DMS53 (cell line): ENCODE measurements around the gene PDGFB.

ENCODE experiments used
- DNase-seq: peaks from one replicate; lab custom pipeline; 2025; lab: John Stamatoyannopoulos, UW

Gene PDGFB

GRCh38 chr22:39253435-39254070 lies 8.8 kb upstream of the PDGFB start:
- DNase-seq, result peak; percentile 89

- DNase-seq, result peak; percentile 60
These were observed 8.0 kb upstream of the PDGFB start for GRCh38 chr22:39252461-39253434.

- peak; percentile 81 for DNase-seq
These were observed 7.1 kb upstream of the PDGFB start for GRCh38 chr22:39251762-39252460.

- no peak for DNase-seq
These were observed 6.1 kb upstream of the PDGFB start for GRCh38 chr22:39250838-39251237.

- DNase-seq, result no peak
These were observed 5.3 kb upstream of the PDGFB start for GRCh38 chr22:39250131-39250530.

- no peak for DNase-seq
These were observed 4.4 kb upstream of the PDGFB start for GRCh38 chr22:39249086-39249704.

GRCh38 chr22:39248254-39248653 lies 3.5 kb upstream of the PDGFB start:
- DNase-seq, result no peak

GRCh38 chr22:39247361-39247760 lies 2.6 kb upstream of the PDGFB start:
- no peak for DNase-seq

GRCh38 chr22:39246690-39247332 lies 2.0 kb upstream of the PDGFB start:
- DNase-seq, result no peak

GRCh38 chr22:39246217-39246616 lies 1.4 kb upstream of the PDGFB start:
- DNase-seq, result no peak

GRCh38 chr22:39245130-39246039 lies 603 bp upstream of the PDGFB start:
- peak; percentile 37 for DNase-seq

GRCh38 chr22:39244136-39244495 lies 666 bp downstream of the PDGFB start:
- peak; percentile 68 for DNase-seq

- DNase-seq, result peak; percentile 81
These were observed 1.2 kb downstream of the PDGFB start for GRCh38 chr22:39243439-39244135.

GRCh38 chr22:39242595-39243438 lies 2.0 kb downstream of the PDGFB start:
- peak; percentile 91 for DNase-seq

GRCh38 chr22:39241794-39242594 lies 2.8 kb downstream of the PDGFB start:
- peak; percentile 64 for DNase-seq

- peak; percentile 94 for DNase-seq
These were observed 3.7 kb downstream of the PDGFB start for GRCh38 chr22:39240831-39241793.
